CD4-positive, alpha-beta T cell treated with Interleukin-10 for 1 hour (primary cell): ENCODE results near the gene PER1.

Experiments
- DNase-seq: peaks from one replicate; pipeline ENCODE4 v3.0.0-alpha.2; 2020

PER1 gene

GRCh38 chr17:8151120-8151640, 1.0 kb downstream of the PER1 start:
- peak; percentile 94 for DNase-seq

GRCh38 chr17:8150194-8151119, 1.7 kb downstream of the PER1 start:
- DNase-seq = peak; percentile 22

- peak; percentile 25 for DNase-seq
Observed at GRCh38 chr17:8149419-8150193, 2.6 kb downstream of the PER1 start.

GRCh38 chr17:8148560-8148959, 3.6 kb downstream of the PER1 start:
- DNase-seq = no peak

GRCh38 chr17:8147805-8148404, 4.3 kb downstream of the PER1 start:
- no peak for DNase-seq

- no peak for DNase-seq
Observed at GRCh38 chr17:8147141-8147804, 4.9 kb downstream of the PER1 start.

GRCh38 chr17:8146381-8147140, 5.6 kb downstream of the PER1 start:
- peak; percentile 7 for DNase-seq

GRCh38 chr17:8145811-8146210, 6.4 kb downstream of the PER1 start:
- DNase-seq = no peak

- DNase-seq = peak; percentile 21
Observed at GRCh38 chr17:8144401-8145231, 7.6 kb downstream of the PER1 start.

- peak; percentile 24 for DNase-seq
Observed at GRCh38 chr17:8143581-8144400, 8.4 kb downstream of the PER1 start.

- peak; percentile 31 for DNase-seq
Observed at GRCh38 chr17:8142887-8143580, 9.2 kb downstream of the PER1 start.

- peak; percentile 25 for DNase-seq
Observed at GRCh38 chr17:8142158-8142886, 9.9 kb downstream of the PER1 start.

- DNase-seq = peak; percentile 15
Observed at GRCh38 chr17:8141741-8142140, 10.5 kb downstream of the PER1 start.

- peak; percentile 22 for DNase-seq
Observed at GRCh38 chr17:8141045-8141444, 11.2 kb downstream of the PER1 start.

GRCh38 chr17:8140065-8141029, 11.9 kb downstream of the PER1 start:
- DNase-seq = peak; percentile 21

- DNase-seq = peak; percentile 96
Observed at GRCh38 chr17:8138672-8139371, 13.4 kb downstream of the PER1 start.

- DNase-seq = no peak
Observed at GRCh38 chr17:8138374-8138671, 13.9 kb downstream of the PER1 start.
